Heart left ventricle (tissue), 16 donors: ENCODE results near the gene BRMS1. TPM values are rescaled to one million over a fixed set of nuclear protein-coding genes. Genes with fewer than 3 reads are reported as not detected.

Experiments used
- ATAC-seq, 4 donors: fragments of 200-7000 bp; cut with Tn5 transposase; one replicate each; pipeline ENCODE4 v1.9.1; 2020 to 2022; ENCODE audit warnings: moderate library complexity in 4 of 4, mild to moderate bottlenecking in 3 of 4, moderate number of reproducible peaks in 1 of 4
- DNase-seq, 5 donors: peaks; one replicate each; pipeline ENCODE4 v3.0.0-alpha.2; 2020
- H3K27ac ChIP-seq, 12 donors: fragments of 200-600 bp; sonication (generic) in 4 of 12; one replicate each; pipeline versions ENCODE4 v1.5.0 to v1.8.0; 2016 to 2022; ENCODE audit warnings: mild to moderate bottlenecking in 2 of 12
- H3K27me3 ChIP-seq, 9 donors: fragments of 200-600 bp; sonication (generic) in 2 of 9; one replicate each; pipeline versions ENCODE4 v1.5.1 to v1.8.0; 2016 to 2022; ENCODE audit warnings: mild to moderate bottlenecking in 3 of 9
- H3K36me3 ChIP-seq, 9 donors: fragments of 200-600 bp; sonication (generic) in 2 of 9; one replicate each; pipeline versions ENCODE4 v1.5.0 to v1.8.0; 2018 to 2022; ENCODE audit warnings: mild to moderate bottlenecking in 2 of 9
- H3K4me1 ChIP-seq, 12 donors: fragments of 200-600 bp; sonication (generic) in 4 of 12; one replicate each; pipeline versions ENCODE4 v1.5.0 to v1.8.0; 2016 to 2022; ENCODE audit warnings: mild to moderate bottlenecking in 3 of 12
- H3K4me3 ChIP-seq, 12 donors: fragments of 200-600 bp; sonication (generic) in 4 of 12; one replicate each; pipeline versions ENCODE4 v1.5.0 to v1.8.0; 2017 to 2022; ENCODE audit warnings: mild to moderate bottlenecking in 9 of 12, moderate library complexity in 4 of 12
- H3K9me3 ChIP-seq, 12 donors: fragments of 200-600 bp; sonication (generic) in 4 of 12; one replicate each; pipeline versions ENCODE4 v1.5.0 to v1.8.0; 2016 to 2022; ENCODE audit warnings: mild to moderate bottlenecking in 1 of 12
- CTCF ChIP-seq, 12 donors: fragments of 200-600 bp; sonication (generic) in 4 of 12; IDR thresholded peaks; one replicate each; pipeline versions ENCODE4 v1.5.0 to v1.8.0; 2018 to 2022; ENCODE audit warnings: antibody characterized with exemption in 12 of 12, mild to moderate bottlenecking in 5 of 12
- POLR2A ChIP-seq, 2 donors: fragments of 450-650 bp; IDR thresholded peaks; one replicate each; pipeline ENCODE4 v1.6.1; 2017; ENCODE audit warnings: antibody characterized with exemption in 2 of 2, mild to moderate bottlenecking in 2 of 2, moderate library complexity in 2 of 2
- WGBS, 4 donors: extraction: QIAGEN DNeasy Blood & Tissue Kit in 2 of 4; methylation state at CpG; one replicate each; pipeline versions ENCODE4 v1.1.5 to v1.1.7; 2013 to 2018; 5-methylcytosine and 5-hydroxymethylcytosine counted together
- intact Hi-C, 10 donors: fragments of 100-400 bp; cut with DNase I; formaldehyde crosslinking; loops; one replicate each; pipeline versions ENCODE4 v1.11.1 to v1.14.2; 2022
- polyA plus RNA-seq, 2 donors: library from polyadenylated mRNA; stranded (reverse); fragments of 200-250 nt; gene quantifications; one replicate each; pipeline ENCODE4 v1.2.3, GENCODE V29; 2013
- total RNA-seq, 9 donors: library from RNA; depleted of rRNA in 2 of 9; stranded (reverse); fragments of >200 nt in 2 of 9; fragmentation: NEBNext Ultra II Directional in 3 of 9; extraction: Animal tissue kit (Norgen Biotek cat#: 25700) in 3 of 9; gene quantifications; one replicate each; pipeline versions ENCODE4 v1.1.0 to v1.2.4, GENCODE V29; 2016 to 2023
- donor health status: ischemic (EF 13 %, LVEDD 7.1; RV severe dilation, severe dysfunction).
- donor health status: healthy with polysubstance abuse.
- donor health status: DM: no; HTN: yes; CAD: no.
- donor health status: DM: no; HTN: no; CAD: no.
- donor health status: ischemic (EF 25% LVEDD 6.9; RV normal size, moderate dysfunction).
- donor health status: ischemic (EF 25% LVEDD 5.7; RV mildly dilated, moderate dysfunction).
- donor health status: healthy.
- donor health status: DM: yes; HTN: yes; CAD: no.
- donor health status: ischemic (EF 35%, LVEDD 5.7; RV mildly dilated, moderate dysfunction).
- donor health status: nonischemic (EF 11% LVEDD 7.7; RV severe dilation, severe dysfunction).
- donor health status: DM: yes; HTN: yes; CAD: no.
- donor health status: PGD.
- donor health status: ischemic (EF 29% LVEDD 5.4; RV normal size, mild dysfunction).
- donor health status: nonischemic (EF 23%, LVEDD 6.1; RV moderate dilation, normal function).

Gene BRMS1
- total and polyA plus RNA-seq, 11 donors = 9.7 to 77.4 (median 22.7) TPM

- intact Hi-C loops = loop anchor here in 1 of 10 donors (5.0 kb wide), 1 partner anchor 43 kb away; the partner anchor contains the start of gene TMEM151A
- no peaks in the 10 kb centered on the region for H3K9me3 ChIP-seq
- ATAC-seq = peak in 3 of 4 donors; percentile 27 to 61 (median 32)
- peak overlapping the region; percentile 15 to 82 (median 72) for H3K27ac ChIP-seq
- WGBS, 4 donors = 9 to 16% (median 12%) methylated on average over 22 to 35 of the region's 35 CpGs
- TF ChIP-seq CTCF (IDR thresholded peaks at IDR 0.05) (no peak), POLR2A (IDR thresholded peaks at IDR 0.05) (no peak)
- peak overlapping the region; percentile 36 to 76 (median 65) for H3K4me3 ChIP-seq
- H3K27me3 ChIP-seq = no peaks in the 10 kb centered on the region
- H3K4me1 ChIP-seq = peaks cover 4 to 35% (median 20%) of the 10 kb centered on the region in 12 donors
- peak in 2 of 5 donors; percentile 33 to 54 for DNase-seq
- peaks cover 0 to 55% (median 29%) of the 10 kb centered on the region in 9 donors for H3K36me3 ChIP-seq
These were observed 9.2 kb downstream of the BRMS1 start for GRCh38 chr11:66335531-66336233.

DNA sequence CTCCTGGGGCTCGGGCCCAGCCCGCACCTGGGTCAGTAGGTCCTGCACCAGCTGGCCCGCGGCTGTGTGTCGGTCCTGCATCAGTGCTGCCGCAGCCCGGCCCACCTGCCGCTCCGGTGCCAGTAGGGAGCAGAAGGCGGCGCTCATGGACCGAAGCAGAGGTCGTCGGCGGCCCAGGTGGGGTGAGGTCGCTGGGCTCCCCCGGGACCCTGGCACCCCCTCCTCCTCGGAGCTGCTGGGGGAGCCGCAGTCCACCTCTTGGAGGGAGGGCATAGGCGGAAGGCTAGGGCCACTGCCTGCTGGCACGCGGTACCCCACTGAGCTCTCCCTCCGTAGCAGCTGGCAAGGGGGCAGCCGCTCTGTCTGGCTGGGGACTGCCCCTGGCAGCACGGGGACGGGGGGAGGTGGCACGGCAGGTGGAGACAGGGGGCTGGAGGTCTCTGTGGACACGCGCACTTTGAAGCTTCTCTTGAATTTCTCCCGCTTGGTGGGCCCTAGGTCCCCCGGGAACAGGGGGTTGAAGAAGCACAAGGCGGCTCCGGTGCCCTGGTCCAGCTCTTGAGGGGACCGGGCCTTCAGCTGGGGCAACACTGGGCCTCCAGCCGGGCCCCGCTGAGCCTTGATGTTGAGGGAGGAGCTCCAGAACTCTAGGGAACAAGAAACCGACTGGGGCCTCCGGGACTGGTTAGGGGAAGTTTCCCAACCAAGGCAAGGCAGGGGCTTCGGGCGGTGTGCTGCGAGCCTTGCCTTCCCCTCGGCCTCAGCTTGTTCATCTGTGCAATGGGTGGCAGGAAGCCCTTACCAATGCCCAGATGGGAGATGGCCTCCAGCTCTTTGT, 10.1 kb downstream of the BRMS1 start:
- H3K4me3 ChIP-seq = peak overlapping the region in 9 of 12 donors; percentile 60 to 76 (median 69)
- intact Hi-C loops = loop anchor here in 1 of 10 donors (5.0 kb wide), 1 partner anchor 43 kb away; the partner anchor contains the start of gene TMEM151A
- no peak for ATAC-seq

DNA sequence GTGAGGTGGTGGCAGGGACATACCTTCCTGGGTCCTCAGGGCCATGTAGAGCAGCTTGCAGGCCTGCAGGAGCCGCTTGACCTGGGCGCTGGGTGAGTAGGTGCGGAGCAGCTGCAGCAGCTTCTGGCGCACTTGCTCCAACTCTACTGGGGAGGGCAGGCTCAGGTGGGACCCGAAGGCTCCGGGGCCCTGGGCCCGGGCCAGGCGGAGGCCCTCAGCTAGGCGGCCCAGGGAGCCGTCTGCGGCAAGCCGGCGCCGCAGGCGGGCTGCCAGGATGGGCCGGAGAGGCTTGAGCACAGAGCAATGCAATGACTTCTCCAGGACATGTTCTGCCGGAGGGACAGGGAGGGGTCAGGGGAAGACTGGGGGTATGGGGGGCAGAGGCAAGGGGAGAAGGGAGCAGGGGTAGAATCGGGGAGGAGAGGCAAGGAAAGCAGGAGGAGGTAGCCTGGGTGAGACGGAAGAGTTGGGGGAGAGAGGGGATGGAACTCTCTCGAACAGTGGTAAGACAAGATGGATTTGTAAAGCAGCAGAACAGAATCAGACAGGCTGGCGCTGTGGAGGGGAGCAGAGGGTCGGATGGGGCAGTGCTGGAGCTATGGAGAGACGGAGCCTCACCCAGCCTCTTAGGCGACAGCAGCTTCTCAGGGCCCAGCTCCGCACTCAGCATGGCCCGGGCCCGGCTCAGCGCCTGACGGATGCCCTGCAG, 10.9 kb downstream of the BRMS1 start:
- Histone ChIP-seq H3K4me1 (peaks cover 4 to 36% (median 20%) of the 10 kb centered on the region in 12 donors), H3K27ac (no peak overlapping the region), H3K36me3 (peaks cover 0 to 38% (median 13%) of the 10 kb centered on the region in 9 donors), H3K4me3 (no peak overlapping the region), H3K9me3 (no peaks in the 10 kb centered on the region), H3K27me3 (no peaks in the 10 kb centered on the region)
- TF ChIP-seq CTCF (IDR thresholded peaks at IDR 0.05) (no peak), POLR2A (IDR thresholded peaks at IDR 0.05) (no peak)
- intact Hi-C loops = no loop called here
- ATAC-seq (no peak), DNase-seq (peak in 3 of 5 donors; percentile 17 to 41 (median 20))
- 84 to 89% (median 86%) methylated on average over 22 to 29 of the region's 29 CpGs for WGBS, 4 donors

More for the DNA sequence above, 10.1 kb downstream of the BRMS1 start:
- Histone ChIP-seq H3K9me3 (no peaks in the 10 kb centered on the region), H3K27ac (peak overlapping the region in 5 of 12 donors; percentile 4 to 81 (median 68)), H3K27me3 (no peaks in the 10 kb centered on the region), H3K4me1 (peaks cover 4 to 35% (median 20%) of the 10 kb centered on the region in 12 donors), H3K36me3 (peaks cover 0 to 46% (median 21%) of the 10 kb centered on the region in 9 donors)
- DNase-seq = peak in 3 of 5 donors; percentile 23 to 63 (median 32)
- TF ChIP-seq CTCF (IDR thresholded peaks at IDR 0.05) = no peak
- no peak for TF ChIP-seq POLR2A (IDR thresholded peaks at IDR 0.05)
- 78 to 84% (median 81%) methylated on average over 31 to 42 of the region's 42 CpGs for WGBS, 4 donors
